GM21390 (cell line): Measurements from ENCODE around the gene TENM3.

Source experiments
- ATAC-seq: cut with Tn5 transposase; IDR thresholded peaks from one replicate; pipeline ENCODE4 v1.9.1; 2021; ENCODE audit not compliant: unreplicated experiment

TENM3 gene

GRCh38 chr4:182764137-182764536, 520.9 kb downstream of the TENM3 start:
- no peak for ATAC-seq

- no peak for ATAC-seq
Observed at GRCh38 chr4:182764642-182765041, 521.4 kb downstream of the TENM3 start.

GRCh38 chr4:182765987-182766856, 523.0 kb downstream of the TENM3 start:
- no peak for ATAC-seq

GRCh38 chr4:182766857-182767250, 523.7 kb downstream of the TENM3 start:
- ATAC-seq: no peak

GRCh38 chr4:182768838-182769237, 525.6 kb downstream of the TENM3 start:
- no peak for ATAC-seq

- no peak for ATAC-seq
Observed at GRCh38 chr4:182770259-182770995, 527.2 kb downstream of the TENM3 start.

- no peak for ATAC-seq
Observed at GRCh38 chr4:182770996-182771514, 527.9 kb downstream of the TENM3 start.

- no peak for ATAC-seq
Observed at GRCh38 chr4:182775075-182775474, 531.9 kb downstream of the TENM3 start.

- no peak for ATAC-seq
Observed at GRCh38 chr4:182776376-182777105, 533.3 kb downstream of the TENM3 start.

- no peak for ATAC-seq
Observed at GRCh38 chr4:182778222-182778982, 535.2 kb downstream of the TENM3 start.

- no peak for ATAC-seq
Observed at GRCh38 chr4:182786991-182787390, 543.8 kb downstream of the TENM3 start.

- ATAC-seq: no peak
Observed at GRCh38 chr4:182788201-182788600, 545.0 kb downstream of the TENM3 start.

GRCh38 chr4:182789529-182789928, 546.3 kb downstream of the TENM3 start:
- ATAC-seq: no peak

GRCh38 chr4:182795446-182796238, 552.4 kb downstream of the TENM3 start:
- ATAC-seq: no peak

GRCh38 chr4:182799515-182800215, 556.5 kb downstream of the TENM3 start:
- no peak for ATAC-seq

GRCh38 chr4:182800216-182800515, 557.0 kb downstream of the TENM3 start:
- ATAC-seq: no peak

GRCh38 chr4:182801636-182802035, 558.4 kb downstream of the TENM3 start:
- no peak for ATAC-seq

GRCh38 chr4:182802621-182803020, 559.4 kb downstream of the TENM3 start:
- ATAC-seq: no peak

GRCh38 chr4:182803235-182803634, 560.0 kb downstream of the TENM3 start:
- ATAC-seq: no peak
